PFSK-1 (cell line): Measurements from ENCODE around the gene HS6ST3.

ENCODE experiments used
- POLR2AphosphoS5 ChIP-seq: IDR thresholded peaks from 2 replicates; pipeline ENCODE4 v1.6.1; 2012; ENCODE audit warnings: low read depth, mild to moderate bottlenecking, control low read depth, low read length, moderate library complexity
- SIN3A ChIP-seq: IDR thresholded peaks from 2 replicates; pipeline ENCODE4 v1.6.1; 2012; ENCODE audit warnings: mild to moderate bottlenecking, low read length, moderate library complexity, borderline replicate concordance; ENCODE audit not compliant: insufficient read depth
- TAF1 ChIP-seq: IDR thresholded peaks from 2 replicates; pipeline ENCODE4 v1.6.1; 2012; ENCODE audit warnings: low read length, control low read depth, borderline replicate concordance; ENCODE audit not compliant: insufficient read depth

DNA sequence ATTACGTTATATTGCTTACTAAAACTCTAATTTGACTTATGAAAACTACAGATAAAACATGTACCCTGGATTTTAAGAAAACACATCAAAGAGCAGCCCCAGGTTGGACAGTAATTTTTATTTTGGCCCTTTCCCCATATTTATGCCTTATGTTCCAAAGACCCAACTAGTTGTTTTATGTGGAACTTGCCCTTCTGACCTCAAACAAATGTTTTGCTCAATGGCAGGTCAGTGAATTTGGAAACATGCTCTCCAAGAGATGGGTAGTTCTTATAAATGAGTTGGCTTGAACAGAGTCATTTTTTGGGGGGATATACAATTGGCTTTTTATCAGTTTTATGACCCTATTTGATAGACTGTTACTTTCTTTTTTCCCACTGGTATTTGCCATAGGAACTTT, 360.0 kb downstream of the HS6ST3 start:
- TF ChIP-seq TAF1 (no peak), SIN3A (no peak), POLR2AphosphoS5 (no peak)
